Hematopoietic multipotent progenitor cell treated with erythropoietin and hydrocortisone succinate and interleukin-3 and kit ligand, for 6 days (in vitro differentiated cells): ENCODE measurements around the gene KRT32.

Experiments used
- DNase-seq: peaks from one replicate; pipeline ENCODE4 v3.0.0-alpha.2; 2015

Gene KRT32

GRCh38 chr17:41492351-41492750, 25.2 kb upstream of the KRT32 start:
- DNase-seq, result no peak

DNA sequence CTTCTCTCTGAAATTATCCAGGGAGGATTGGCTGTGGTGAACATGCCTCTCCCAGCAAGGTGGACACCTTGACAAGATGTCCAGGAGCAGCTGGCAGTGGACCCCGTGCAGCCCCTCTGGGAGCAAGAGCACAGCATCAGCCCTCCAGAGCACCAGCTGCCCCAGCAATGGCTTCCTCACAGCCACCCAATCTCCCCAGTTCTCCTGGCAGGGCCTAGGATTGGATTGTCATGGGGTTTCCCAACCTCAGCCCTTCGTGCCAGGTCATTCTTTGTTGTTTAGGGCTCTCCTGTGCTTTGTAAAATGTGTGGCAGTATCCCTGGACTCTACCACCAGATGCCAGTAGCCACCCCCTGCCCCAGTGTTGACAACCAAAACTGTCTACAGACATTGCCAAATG, 24.3 kb upstream of the KRT32 start:
- DNase-seq, result no peak

GRCh38 chr17:41490000-41490990, 23.1 kb upstream of the KRT32 start:
- no peak for DNase-seq

GRCh38 chr17:41489531-41489930, 22.3 kb upstream of the KRT32 start, which contains the start of gene KRT36:
KRT36 (minus strand) TSS chr17:41489910; CDS start chr17:41489864, 46 bp downstream.
- DNase-seq, result no peak

- peak; percentile 67 for DNase-seq
These were observed 19.8 kb upstream of the KRT32 start for GRCh38 chr17:41486809-41487530.

DNA sequence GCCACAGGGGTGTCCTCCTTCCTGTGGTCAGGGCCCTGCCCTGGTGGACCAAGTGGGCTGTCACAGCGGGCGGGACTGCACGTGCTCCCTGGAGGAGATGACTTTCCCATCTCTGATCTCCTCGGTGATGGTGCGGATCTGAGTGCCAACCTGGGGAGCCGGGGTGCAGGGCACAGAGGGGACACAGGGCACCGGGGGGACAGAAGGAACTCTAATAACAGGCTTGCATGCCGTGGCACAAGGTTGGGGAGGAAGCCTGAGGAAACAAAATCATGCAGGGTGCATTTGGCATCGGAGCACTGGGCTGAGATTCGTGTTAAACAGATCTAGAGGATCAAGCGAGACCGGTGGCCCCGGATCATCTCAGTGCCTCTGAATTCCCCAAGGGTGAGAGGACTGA, 19.1 kb upstream of the KRT32 start:
- DNase-seq, result no peak

DNA sequence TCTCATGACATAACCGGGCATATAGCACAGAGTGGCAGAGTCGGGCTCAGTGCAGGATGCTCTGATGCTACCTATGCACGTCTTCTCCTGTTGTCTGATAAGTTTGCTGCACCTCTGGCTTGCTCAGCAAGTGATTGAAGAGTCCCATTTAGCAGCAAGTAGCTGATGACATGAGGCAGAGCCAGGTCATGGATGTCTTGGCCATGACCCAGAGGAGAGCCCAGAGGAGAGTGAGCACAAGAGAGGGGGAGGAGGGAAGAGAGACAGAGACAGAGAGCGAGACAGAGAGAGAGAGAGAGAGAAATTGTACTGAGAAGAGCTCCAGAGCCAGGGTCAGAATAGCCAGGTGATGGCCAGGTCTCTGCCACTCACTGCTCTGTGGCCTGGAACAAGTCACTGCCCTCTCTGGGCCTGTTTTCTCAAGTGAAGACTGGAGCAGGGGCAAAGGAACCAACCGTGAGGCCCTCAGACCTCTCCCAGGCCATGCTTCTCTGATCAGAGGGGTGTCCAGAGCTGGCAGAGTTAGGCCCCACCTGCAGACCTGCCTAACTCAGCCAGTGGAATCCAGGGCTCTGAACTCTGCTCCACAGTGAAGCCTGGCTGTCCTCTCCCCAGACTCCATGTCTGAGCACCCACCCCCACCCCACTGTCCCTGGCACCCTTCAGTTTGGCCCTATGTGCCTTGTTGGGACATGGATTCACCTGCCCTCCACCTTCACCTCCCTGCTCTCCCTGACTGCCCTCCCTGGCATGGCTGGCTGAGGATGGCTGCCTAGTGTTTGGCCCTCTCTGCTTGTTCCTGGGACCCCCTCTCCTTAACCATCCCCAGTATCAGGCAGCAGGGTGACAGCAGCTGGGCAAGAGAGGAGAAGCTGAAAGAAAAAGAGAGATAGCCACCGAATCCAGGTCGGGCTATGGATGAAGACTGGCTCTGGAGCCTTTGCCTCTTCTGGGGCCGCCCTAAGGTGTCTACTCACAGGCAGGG, 18.0 kb upstream of the KRT32 start:
- DNase-seq, result no peak

DNA sequence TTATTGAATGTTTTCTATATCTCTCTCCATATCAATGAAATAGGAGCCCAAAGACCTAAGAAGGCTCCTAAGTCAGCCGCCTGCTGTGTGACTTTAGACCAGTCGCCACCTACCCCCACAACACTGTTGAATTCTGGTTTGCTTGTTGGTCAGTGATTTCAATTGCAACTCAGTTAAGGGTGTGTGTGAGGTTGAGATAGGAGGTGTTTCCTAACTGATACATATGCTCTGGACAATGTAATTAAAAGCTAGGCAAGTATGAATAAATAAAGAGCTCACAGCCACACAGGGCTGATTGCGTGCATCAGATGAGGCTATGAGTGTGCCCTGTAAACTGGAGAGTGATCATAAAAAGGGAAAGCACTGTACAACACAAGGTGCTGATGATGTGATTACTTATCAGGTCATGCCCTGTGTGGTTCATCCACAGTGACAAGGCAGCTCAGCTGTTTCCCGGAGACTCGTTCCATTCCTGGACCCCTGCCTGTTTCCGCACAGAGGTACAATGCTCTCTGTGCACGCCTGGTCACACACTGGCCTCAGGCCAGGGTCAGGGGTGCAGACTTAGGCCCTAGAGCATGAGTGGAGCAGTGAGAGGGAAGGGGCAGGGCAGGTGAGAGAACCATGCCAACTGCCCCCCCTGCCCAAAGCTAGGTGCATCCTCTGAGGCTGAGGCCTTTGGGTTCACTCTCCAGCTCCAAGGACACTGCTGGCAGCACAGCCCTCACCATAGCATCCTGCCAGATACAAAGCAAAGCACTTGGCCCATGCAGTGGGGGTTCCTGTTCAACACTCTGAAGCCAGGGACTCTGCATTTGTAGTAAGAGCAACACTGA, 17.0 kb upstream of the KRT32 start:
- peak; percentile 35 for DNase-seq

DNA sequence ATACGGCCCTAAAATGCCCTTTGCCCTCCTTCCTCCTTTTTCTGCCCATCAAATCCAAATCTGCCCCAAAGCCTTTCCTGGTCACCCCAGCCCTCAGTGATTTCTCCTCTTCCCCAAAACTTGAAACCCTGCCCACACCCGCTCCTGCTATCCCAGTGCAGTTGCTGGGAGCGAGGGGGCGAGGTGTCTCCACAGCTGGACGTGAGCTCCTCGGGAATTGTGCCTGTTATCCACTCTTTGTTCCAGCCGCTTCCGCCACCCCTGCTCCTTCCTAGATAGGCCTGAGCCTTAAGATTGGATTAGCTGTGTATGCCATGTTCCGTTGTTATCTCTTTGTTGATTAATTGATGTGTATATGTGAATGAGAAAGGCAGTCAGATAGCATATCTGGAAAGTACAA, 16.3 kb upstream of the KRT32 start:
- DNase-seq, result no peak

- DNase-seq, result no peak
These were observed 13.8 kb upstream of the KRT32 start, which contains the start of gene KRT35 for GRCh38 chr17:41481036-41481435. KRT35 (minus strand) TSS chr17:41481151; CDS start chr17:41481097, 54 bp downstream.

GRCh38 chr17:41480581-41480980, 13.4 kb upstream of the KRT32 start:
- DNase-seq, result no peak

DNA sequence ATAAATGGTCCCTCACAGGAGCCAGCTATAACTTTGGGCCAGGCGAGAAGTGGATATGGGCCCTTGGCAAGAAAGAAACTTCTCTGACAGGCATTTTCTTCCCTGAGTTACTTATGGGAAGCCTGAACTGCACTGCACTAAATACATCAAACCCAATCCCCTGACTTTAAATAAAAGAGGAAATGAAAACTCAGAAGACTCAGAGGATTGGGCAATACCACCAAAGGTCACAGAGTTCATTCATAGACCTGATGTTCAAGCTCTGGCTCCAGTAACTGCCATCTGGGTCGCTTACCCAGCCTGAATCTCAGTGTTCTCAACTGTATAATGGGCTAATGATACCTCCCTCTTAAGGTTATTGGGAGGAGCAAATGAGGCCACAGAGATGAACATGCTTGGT, 12.9 kb upstream of the KRT32 start:
- no peak for DNase-seq

GRCh38 chr17:41478237-41478636, 11.1 kb upstream of the KRT32 start:
- no peak for DNase-seq

DNA sequence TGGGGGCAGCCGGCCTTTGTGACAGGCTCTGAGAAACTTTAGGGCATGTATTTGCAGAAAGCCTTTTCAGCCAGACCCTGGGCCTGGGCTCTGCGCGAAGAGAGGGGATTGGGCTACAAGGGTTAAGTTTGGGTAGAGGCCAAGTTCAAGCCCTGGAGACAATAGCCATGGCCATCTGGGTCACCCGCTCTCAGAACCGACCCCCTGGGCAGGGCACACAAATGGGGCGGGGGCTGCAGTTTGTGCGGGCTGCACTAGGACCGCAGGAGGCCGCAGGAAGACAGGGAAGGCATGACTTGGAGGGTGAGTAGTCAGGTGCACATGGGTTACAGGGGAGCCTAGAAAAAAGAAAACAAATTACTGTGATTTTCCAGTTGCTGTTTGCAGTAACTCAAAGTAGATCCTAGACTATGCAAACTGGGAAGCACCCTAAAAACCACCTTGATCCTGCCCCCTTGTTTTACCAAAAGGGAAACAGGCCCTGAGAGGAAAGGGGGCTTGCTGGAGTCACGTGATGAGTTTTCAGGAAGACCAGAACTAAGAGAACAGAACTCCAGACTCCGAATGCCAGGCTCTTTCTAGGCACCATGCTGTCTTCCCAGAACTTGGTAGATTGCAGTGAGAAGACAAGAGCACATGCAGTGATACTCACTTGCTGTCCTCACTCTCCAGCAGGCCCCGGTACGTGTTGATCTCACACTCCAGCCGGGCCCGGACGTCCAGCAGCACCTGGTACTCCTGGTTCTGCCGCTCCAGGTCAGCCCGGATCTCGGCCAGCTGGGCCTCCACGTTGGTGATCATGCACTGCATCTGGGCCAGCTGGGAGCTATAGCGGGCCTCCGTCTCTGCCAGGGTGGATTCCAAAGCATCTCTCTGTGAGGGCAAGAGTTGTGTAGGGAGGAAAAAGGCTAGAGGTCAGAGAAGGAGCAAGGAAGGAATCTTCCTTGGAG, 10.0 kb upstream of the KRT32 start:
- DNase-seq, result no peak

GRCh38 chr17:41475421-41475820, 8.2 kb upstream of the KRT32 start:
- no peak for DNase-seq

GRCh38 chr17:41474863-41475262, 7.7 kb upstream of the KRT32 start:
- DNase-seq, result no peak

DNA sequence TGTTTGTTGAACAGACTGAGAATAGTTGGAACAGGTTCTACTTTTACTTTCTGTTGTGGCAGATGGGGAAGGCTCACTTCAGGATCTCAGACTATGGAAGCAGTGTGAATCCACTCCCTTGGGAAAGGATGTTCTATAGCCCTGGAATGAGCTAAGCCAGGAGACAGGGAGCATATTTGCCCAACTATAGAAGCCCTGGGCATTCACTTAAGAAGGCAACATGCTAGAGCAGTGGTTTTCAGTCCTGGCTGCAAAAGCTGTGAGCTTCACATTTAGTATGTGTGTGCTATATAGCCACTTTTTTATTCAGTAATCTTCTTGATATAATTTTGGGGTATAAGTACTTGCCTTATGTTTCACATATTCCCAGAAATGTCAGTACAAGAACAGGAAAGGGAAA, 1.2 kb upstream of the KRT32 start:
- no peak for DNase-seq

GRCh38 chr17:41467561-41467960, 375 bp upstream of the KRT32 start:
- no peak for DNase-seq

- no peak for DNase-seq
These were observed 2.5 kb downstream of the KRT32 start for GRCh38 chr17:41464682-41465081.

DNA sequence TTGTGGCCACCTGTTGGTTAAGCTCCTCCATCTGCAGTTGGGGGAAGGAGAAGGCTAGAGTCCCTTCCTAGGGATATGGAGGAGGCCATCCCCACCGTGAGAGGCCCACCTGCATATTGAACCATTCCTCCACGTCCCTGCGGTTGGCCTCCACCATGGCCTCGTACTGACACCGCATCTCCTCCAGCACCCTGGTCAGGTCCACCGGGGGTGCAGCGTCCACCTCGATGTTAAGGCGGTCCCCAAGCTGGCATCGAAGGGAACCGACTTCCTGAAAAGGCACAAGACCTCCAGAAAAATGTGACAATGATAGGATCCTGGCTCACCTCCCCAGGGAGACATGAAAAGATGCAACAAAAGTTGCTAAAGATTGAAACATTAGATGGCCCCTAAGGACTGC, 3.0 kb downstream of the KRT32 start:
- no peak for DNase-seq
